T1000 (cell line): ENCODE results near the gene ENTHD1.

Experiments
- DNase-seq: peaks from one replicate; lab custom pipeline; 2025; ENCODE audit warnings: mixed read lengths; lab: John Stamatoyannopoulos, UW

Gene ENTHD1

GRCh38 chr22:39733191-39733590 is 160.4 kb downstream of the ENTHD1 start:
- no peak for DNase-seq

- no peak for DNase-seq
Observed at GRCh38 chr22:39732625-39733024, 160.9 kb downstream of the ENTHD1 start.

- no peak for DNase-seq
Observed at GRCh38 chr22:39731881-39732555, 161.5 kb downstream of the ENTHD1 start.

DNA sequence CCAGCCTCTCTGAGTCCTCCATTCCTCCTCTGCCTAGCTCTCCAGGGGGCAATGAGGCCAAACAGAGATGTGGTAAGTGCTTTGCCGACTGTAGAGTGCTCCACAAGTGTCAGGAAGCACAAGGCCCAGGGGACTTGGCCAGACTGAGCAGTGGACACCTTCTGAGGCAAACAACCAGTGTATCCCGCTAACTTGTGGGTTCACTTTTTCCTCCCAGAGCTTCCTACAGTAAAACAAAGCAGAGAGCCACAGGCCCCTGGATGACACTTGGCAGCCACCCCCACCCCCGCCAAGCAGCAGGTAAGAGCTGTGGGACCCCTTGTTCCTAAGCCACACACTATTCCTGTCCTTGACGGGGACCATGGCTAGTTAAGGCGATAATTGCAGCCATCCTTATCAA is 162.1 kb downstream of the ENTHD1 start:
- DNase-seq = no peak

DNA sequence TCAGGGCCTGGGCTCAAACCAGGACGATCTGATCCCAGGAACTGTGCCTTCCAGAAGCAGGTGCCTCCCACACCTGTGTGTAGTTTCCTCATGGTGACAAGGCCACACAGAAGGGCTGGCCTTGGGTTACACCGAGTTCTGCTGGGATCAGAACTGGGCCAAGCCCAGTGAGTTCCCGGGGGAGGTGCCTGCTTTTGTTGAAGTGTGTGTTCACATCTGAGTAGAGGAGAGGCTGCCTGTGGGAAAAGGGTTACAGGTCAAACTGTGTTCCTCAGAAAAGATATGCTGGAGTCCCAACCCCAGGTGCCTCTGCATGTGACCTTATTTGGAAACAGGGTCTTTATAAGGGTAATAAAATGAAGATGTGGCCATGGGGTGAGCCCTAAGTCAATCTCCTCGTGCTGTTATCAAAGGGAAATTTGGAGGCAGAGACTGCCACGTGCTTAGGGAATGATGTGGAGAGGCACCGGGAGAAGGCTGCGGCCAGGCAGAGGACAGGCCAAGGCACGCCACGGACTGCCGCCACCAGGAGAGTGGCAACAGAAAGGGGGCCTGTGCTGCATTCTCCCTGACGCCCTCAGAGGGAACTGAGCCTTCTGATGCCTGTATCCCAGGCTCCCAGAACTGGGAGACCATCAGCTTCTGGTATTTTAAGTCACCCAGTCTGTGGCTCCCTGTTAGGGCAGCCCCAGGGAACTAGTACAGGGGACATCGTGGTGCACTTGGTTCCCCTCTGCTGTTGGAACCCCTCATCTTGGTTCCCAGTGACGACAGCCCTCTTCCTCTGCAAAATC is 164.2 kb downstream of the ENTHD1 start:
- no peak for DNase-seq

- DNase-seq = no peak
Observed at GRCh38 chr22:39728236-39728860, 165.2 kb downstream of the ENTHD1 start.

- DNase-seq = no peak
Observed at GRCh38 chr22:39727541-39727940, 166.0 kb downstream of the ENTHD1 start.

GRCh38 chr22:39725351-39726035 is 168.1 kb downstream of the ENTHD1 start:
- DNase-seq = no peak

- no peak for DNase-seq
Observed at GRCh38 chr22:39724857-39725256, 168.7 kb downstream of the ENTHD1 start.

GRCh38 chr22:39724390-39724789 is 169.2 kb downstream of the ENTHD1 start:
- DNase-seq = no peak

GRCh38 chr22:39723899-39724351 is 169.6 kb downstream of the ENTHD1 start:
- no peak for DNase-seq

DNA sequence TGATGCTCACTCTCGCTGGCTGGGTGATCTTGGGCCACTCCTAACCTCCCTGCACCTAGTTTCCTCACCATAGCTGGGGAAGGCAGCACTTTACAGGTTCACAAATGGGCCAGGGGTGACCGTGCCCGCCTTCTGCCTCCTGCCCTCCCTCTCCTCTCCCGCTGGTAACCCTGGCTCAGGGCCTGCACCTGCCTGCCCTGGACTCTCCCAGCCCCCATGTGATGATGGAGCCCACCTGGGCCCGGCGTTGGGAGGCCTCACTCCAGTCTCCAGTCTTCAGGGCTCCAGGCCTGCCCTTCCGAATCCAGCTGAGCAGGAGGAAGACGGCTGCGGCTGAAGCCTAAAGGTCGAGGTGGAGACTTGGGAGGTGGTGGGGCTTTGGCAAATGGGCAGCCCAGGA is 170.1 kb downstream of the ENTHD1 start:
- no peak for DNase-seq

DNA sequence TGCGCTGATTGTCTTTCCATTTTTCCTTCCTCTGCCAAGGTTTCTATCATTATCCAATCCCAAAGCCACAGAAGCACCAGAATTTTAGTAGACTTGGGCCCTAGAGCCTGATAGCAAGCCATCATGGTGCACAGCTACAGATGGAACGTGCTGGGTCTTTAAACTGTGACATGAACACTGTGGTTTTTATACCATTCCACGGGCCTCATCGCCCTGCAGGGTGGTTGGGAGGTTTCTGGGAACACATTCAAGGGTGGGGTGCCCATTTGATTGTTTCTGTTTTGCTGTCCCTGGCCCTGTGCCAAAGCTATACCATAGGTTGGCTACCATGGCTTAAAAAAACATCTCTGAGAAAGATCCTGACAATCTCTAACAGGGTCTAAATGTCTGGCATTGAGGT is 171.1 kb downstream of the ENTHD1 start:
- DNase-seq = no peak

DNA sequence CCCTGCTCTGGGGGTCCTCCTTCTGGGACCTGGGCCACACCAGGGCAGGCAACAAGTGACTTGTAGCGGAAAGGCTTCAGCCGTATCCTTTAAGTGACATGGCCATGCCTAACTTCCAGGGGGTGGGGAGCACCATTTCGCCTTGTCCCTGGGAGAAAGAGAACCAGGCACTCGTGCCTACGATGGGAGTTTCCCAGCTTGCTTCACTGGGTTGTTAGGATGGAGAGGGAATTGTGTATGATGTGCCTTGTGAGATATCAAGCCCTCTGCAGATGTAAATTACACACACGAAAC is 171.6 kb downstream of the ENTHD1 start:
- DNase-seq = no peak

- no peak for DNase-seq
Observed at GRCh38 chr22:39721206-39722031, 172.1 kb downstream of the ENTHD1 start.

DNA sequence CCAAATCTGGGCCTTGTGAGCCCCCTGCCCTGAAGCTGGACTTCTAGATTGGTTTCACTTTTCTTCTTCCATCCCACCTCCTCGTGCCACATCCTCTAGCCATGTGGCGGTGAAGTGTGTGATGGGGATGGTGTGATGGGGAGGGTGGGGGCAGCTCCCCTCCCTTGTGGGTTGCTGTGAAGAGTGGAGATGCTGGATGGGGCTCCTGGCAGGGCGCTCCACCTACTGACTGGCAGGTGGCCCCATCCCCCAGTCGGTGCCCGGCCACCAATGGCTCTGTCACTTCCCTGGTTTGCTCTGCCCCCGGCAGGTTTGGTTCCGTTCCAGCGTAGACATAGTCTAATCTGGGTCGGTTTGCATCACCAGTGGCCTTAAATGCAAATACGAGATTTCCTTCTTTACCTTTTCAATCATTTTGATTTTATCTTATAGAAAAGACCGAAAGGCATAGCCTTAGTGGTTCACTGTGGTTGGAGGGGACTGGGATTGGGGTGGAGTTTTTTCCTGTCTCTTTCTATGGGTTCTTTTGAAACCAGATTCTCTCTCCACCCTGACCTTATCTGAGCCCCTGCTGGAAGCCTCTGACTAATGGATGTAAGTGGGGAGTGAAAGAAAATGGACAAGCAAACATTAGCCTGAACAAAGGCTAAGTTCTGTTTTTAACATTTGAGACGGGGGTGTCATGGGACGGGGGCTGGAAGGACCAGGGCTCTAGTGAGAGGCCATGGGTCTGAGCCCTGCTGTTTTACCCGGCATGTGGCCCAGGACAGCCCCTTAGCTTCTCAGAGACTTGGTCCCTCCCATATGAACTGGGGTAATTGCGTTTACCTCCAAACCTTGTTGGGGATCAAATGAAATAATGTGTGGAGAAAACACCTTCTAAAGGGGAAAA is 173.8 kb downstream of the ENTHD1 start:
- no peak for DNase-seq

DNA sequence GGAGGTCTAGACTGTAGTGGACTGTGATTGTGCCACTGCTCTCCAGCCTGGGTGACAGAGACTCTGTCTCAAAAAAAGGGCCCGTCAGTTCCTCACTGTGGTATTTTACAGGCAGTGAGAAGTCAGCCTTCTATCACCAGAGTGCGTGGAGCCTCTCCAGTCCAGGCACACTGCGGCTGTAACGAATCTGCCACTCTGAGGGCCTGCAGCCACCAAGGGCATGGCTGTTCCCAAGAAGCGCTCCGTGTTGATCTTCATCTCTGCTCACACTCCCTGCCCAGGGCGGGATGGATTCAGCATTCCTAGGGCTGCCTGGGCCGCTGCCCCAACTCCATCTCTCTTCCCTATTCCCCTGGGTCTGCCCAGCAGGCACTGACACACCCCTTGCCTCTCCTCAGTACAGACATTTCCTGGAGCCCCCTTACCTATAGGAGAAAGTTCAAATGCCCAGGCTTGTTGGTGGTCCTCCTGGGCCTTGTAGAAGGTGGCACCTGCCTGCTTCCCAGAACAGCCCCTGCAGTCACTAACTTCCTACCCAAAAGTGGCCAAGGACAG is 174.6 kb downstream of the ENTHD1 start:
- DNase-seq = no peak

- DNase-seq = no peak
Observed at GRCh38 chr22:39718206-39718605, 175.4 kb downstream of the ENTHD1 start.

- no peak for DNase-seq
Observed at GRCh38 chr22:39717099-39717498, 176.5 kb downstream of the ENTHD1 start.

- no peak for DNase-seq
Observed at GRCh38 chr22:39716534-39716933, 177.0 kb downstream of the ENTHD1 start.
